ENCODE results near the gene BBS12. TPM values are rescaled to one million over a fixed set of nuclear protein-coding genes. Genes with fewer than 3 reads are reported as not detected.

The BBS12 gene
- total RNA-seq, 1 experiment from 2014 or later: 4.4 TPM

DNA sequence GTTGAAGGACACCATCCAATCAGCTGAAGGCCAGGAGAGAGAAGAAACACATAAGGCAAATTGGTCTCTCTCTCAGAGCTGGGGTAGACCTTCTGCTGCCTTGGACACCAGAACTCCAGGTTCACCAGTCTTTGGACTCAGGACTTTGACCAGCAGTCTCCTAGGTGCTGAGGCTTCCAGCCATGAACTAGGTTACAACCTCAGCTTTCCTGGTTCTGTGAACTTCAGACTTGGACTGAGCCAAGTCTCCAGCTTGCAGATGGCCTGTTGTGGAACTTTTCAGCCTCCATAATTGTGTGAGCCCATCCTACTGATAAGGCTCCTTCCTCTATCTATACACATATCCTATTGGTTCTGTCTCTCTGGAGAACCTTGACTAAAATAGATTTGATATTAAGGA lies 20.6 kb upstream of the BBS12 start:
- no peak for DNase-seq (ENCODE audit: extremely low read depth, low read depth)

DNA sequence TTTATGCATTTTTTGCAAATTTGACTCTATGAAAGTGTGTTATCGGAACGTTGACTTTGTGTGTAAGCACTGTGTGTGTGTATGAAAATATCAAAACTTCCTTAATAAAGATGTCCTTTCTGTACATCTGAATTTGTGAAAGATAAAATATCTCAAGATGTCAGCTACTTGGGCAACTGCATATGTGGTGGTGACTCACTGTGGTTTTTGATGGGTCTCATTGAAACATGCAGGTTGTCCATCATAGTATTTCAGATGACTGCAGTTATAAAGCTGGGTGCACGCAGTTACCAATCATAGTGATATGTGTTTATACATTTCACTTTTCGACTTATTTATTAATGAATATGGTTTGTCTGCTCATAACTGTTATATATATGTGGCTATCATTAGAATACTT lies 19.7 kb upstream of the BBS12 start:
- no peak for DNase-seq (ENCODE audit: extremely low read depth, low read depth)

DNA sequence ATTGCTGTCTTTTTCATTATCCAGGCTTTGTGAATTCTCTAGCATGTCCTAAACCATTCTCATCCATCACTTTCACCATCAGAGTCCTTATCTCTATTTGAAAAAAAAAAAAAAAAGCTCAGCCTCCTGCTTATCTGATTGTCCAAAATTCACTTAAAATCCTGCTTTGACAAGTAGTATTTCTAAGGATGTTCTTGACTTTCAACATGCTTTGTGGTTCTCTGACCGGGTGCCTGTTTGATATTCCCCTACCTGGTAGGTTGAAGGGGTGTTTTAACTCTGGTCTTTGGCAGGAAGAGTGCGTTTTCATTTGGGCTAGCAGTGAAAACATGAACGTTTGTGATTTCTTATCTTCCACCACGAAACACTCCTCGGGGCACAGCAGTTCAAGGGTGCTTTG lies 17.3 kb upstream of the BBS12 start:
- DNase-seq (ENCODE audit: extremely low read depth, low read depth): no peak

- peak; percentile 60 for DNase-seq (ENCODE audit: extremely low read depth, low read depth)
Observed at GRCh38 chr4:122716825-122717448, 15.6 kb upstream of the BBS12 start.

- DNase-seq (ENCODE audit: extremely low read depth, low read depth): no peak
Observed at GRCh38 chr4:122718281-122718680, 14.2 kb upstream of the BBS12 start.

DNA sequence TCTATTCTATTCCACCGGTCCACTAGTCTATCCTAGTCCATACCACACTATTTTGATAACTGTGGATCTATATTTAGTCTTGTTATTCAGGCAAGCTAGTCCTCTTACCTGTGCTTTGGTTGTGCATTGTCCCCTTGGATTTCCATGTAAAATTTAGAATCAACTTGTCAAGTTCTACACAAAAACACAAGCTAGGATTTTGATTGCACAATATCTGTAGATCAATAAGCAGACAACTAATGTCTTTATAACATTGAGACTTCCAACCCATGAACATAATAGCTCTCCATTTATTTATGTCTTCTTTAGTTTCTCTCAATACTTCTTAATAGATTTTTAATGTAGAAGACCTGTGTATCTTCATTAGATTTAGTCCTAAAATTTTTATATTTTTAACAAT lies 10.2 kb upstream of the BBS12 start:
- no peak for DNase-seq (ENCODE audit: extremely low read depth, low read depth)

GRCh38 chr4:122728856-122729255 lies 3.6 kb upstream of the BBS12 start:
- DNase-seq (ENCODE audit: extremely low read depth, low read depth): no peak

DNA sequence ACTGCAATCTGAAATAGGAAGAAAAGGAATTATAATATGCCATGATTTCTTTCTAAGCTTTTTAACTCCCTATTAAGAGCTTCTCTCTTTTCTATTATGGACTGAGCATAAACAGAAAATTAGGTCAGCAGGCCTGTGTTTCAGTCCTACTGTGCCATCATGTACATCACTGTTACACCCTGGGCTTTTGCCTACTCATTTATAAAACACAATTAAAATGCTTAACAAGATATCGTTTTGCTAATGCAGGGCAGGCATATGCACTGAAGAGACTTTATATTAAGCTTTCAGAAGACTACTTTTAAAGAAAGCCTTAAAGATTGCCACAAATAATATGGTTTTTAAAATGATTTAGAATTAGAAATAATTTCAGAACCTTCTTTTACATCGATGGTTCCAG lies 828 bp upstream of the BBS12 start:
- no peak for DNase-seq (ENCODE audit: extremely low read depth, low read depth)

DNA sequence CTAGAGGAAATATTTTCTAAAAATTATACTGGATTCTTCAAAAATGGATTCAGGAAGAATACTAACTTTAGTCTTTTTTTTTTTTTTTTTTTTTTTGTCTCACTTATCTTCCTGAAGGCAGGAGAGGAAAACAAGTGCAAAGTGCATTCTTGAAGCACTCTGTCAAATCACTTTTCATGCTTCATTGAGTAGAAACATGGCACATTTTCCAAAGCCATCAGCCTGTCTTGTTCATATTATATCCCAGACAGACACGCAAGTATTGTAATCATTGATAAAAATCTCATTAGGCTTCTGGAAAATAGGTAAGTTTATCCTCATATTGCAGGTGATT lies 1.2 kb downstream of the BBS12 start:
- DNase-seq (ENCODE audit: extremely low read depth, low read depth): no peak

GRCh38 chr4:122739174-122739573 lies 6.7 kb downstream of the BBS12 start:
- DNase-seq (ENCODE audit: extremely low read depth, low read depth): no peak

- no peak for DNase-seq (ENCODE audit: extremely low read depth, low read depth)
Observed at GRCh38 chr4:122742933-122743829, 10.7 kb downstream of the BBS12 start.

- no peak for DNase-seq (ENCODE audit: extremely low read depth, low read depth)
Observed at GRCh38 chr4:122744229-122744628, 11.7 kb downstream of the BBS12 start.

GRCh38 chr4:122746485-122746965 lies 14.0 kb downstream of the BBS12 start:
- no peak for DNase-seq (ENCODE audit: extremely low read depth, low read depth)

- no peak for DNase-seq (ENCODE audit: extremely low read depth, low read depth)
Observed at GRCh38 chr4:122747068-122747467, 14.6 kb downstream of the BBS12 start.

DNA sequence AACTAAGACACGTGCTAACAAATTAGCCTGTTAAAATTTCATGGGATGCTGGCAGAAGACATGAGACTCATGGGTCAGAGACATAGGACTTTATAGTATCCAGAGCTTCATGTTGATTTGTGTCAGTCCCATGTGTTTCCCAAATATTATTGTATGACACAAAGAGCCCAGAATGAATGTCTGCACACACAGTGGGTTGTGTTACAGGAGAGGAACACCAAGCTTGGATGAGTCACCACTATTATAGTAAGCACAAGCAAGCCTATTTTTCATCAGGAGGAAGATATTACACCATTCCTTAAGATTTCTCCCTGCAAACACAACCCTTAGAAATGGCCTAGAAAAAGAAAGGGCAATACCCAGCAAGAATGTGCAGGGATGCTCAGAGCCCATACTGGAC lies 15.4 kb downstream of the BBS12 start:
- no peak for DNase-seq (ENCODE audit: extremely low read depth, low read depth)

- no peak for DNase-seq (ENCODE audit: extremely low read depth, low read depth)
Observed at GRCh38 chr4:122749704-122750454, 17.4 kb downstream of the BBS12 start.

GRCh38 chr4:122755675-122756074 lies 23.2 kb downstream of the BBS12 start:
- no peak for DNase-seq (ENCODE audit: extremely low read depth, low read depth)

- peak; percentile 42 for DNase-seq (ENCODE audit: extremely low read depth, low read depth)
Observed at GRCh38 chr4:122758033-122758432, 25.5 kb downstream of the BBS12 start.

- no peak for DNase-seq (ENCODE audit: extremely low read depth, low read depth)
Observed at GRCh38 chr4:122759639-122760310, 27.3 kb downstream of the BBS12 start.

DNA sequence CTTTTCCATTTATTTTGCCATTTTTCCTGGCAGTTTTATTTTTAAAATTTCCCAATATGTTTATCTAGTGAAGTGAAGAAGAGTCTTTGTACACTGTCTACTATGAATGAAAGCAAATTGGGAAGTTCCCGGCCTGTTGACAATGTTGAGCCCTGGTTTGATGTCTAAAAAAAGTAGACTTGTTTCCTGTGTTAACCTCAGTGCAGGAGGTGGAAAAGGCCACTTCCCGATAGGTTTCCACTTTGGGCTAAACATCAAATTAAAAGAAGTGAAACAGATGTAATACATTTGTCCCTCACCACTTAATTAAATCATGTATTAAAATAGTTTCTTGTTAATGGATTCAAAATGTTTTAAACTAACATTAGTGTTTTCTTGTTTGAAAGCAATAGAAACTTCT lies 30.0 kb downstream of the BBS12 start:
- DNase-seq (ENCODE audit: extremely low read depth, low read depth): no peak
